H1 (cell line): Measurements from ENCODE around the gene TIE1. TPM values are rescaled to one million over a fixed set of nuclear protein-coding genes. Genes with fewer than 3 reads are reported as not detected.

Experiments used
- CTCF ChIA-PET: fragments of 300-600 bp; sonication (Branson Sonifier 250); formaldehyde crosslinking; loops from one replicate; lab custom pipeline; 2021; ENCODE audit not compliant: partially characterized antibody; lab: Charles Lee
- POLR2A ChIA-PET: fragments of 300-600 bp; sonication (Branson Sonifier 250); formaldehyde crosslinking; loops from one replicate; lab custom pipeline; 2021; ENCODE audit warnings: inconsistent platforms; ENCODE audit not compliant: partially characterized antibody; lab: Charles Lee
- DNase-seq, 2 experiments: peaks; one replicate each; pipeline versions ENCODE4 v3.0.0 to v3.0.0-alpha.2; 2010 to 2022; ENCODE audit warnings: low spot score in 2 of 2, low read depth in 1 of 2, mixed read lengths in 1 of 2
- FAIRE-seq: peaks from 2 replicates; lab custom pipeline; 2011; peaks lifted over from hg19 to GRCh38; lab: Jason Lieb, UNC
- H2AFZ ChIP-seq: 2 replicates; pipeline ENCODE4 v1.8.1; 2012; ENCODE audit warnings: low read length, inconsistent platforms
- H2AK5ac ChIP-seq: 2 replicates; pipeline ENCODE4 v1.6.1; 2013; ENCODE audit warnings: low read depth, low read length
- H2BK120ac ChIP-seq: replicated peaks from 2 replicates; pipeline ENCODE3; 2013; ENCODE audit warnings: low read depth, low read length, inconsistent platforms
- H2BK12ac ChIP-seq: 2 replicates; pipeline ENCODE4 v1.6.1; 2013; ENCODE audit warnings: low read depth, low read length
- H2BK15ac ChIP-seq: 2 replicates; pipeline ENCODE4 v1.6.1; 2013; ENCODE audit warnings: low read length
- H2BK20ac ChIP-seq: 2 replicates; pipeline ENCODE4 v1.6.1; 2013; ENCODE audit warnings: low read length
- H2BK5ac ChIP-seq: 2 replicates; pipeline ENCODE4 v1.6.1; 2013; ENCODE audit warnings: low read depth, low read length
- H3K14ac ChIP-seq: 2 replicates; pipeline ENCODE4 v1.6.1; 2013; ENCODE audit warnings: inconsistent platforms; ENCODE audit not compliant: insufficient read length
- H3K18ac ChIP-seq: 2 replicates; pipeline ENCODE4 v1.6.1; 2013; ENCODE audit warnings: low read length; ENCODE audit errors: extremely low read depth
- H3K23ac ChIP-seq: 2 replicates; pipeline ENCODE4 v1.6.1; 2013; ENCODE audit warnings: inconsistent platforms; ENCODE audit not compliant: insufficient read length
- H3K23me2 ChIP-seq: 2 replicates; pipeline ENCODE4 v1.6.1; 2013; ENCODE audit warnings: low read depth, low read length
- H3K27ac ChIP-seq: 2 replicates; pipeline ENCODE4 v1.6.1; 2011; ENCODE audit warnings: low read depth, low read length, inconsistent platforms
- H3K27me3 ChIP-seq, 4 experiments: replicated peaks in 1 of 4; 1 replicate in 1 of 4; 2 replicates in 3 of 4; pipeline versions ENCODE4 v1.6.1 to v1.8.1; 2011 to 2013; ENCODE audit warnings: low read length in 3 of 4, mild to moderate bottlenecking in 3 of 4, inconsistent platforms in 2 of 4, mixed read lengths in 2 of 4, moderate library complexity in 1 of 4; ENCODE audit not compliant: control insufficient read depth in 3 of 4, insufficient read depth in 3 of 4; ENCODE audit errors: extremely low read depth in 1 of 4
- H3K36me3 ChIP-seq, 4 experiments: 2 replicates each; pipeline versions ENCODE4 v1.6.1 to v1.8.1; 2011 to 2013; ENCODE audit warnings: mild to moderate bottlenecking in 4 of 4, low read length in 3 of 4, moderate library complexity in 2 of 4, control low read depth in 1 of 4, inconsistent platforms in 1 of 4; ENCODE audit not compliant: insufficient read depth in 4 of 4, control insufficient read depth in 2 of 4
- H3K4ac ChIP-seq: replicated peaks from 2 replicates; pipeline ENCODE3; 2013; ENCODE audit warnings: low read length, low read depth, mixed read lengths, inconsistent platforms; ENCODE audit not compliant: insufficient read length
- H3K4me1 ChIP-seq, 4 experiments: replicated peaks in 1 of 4; 1 replicate in 1 of 4; 2 replicates in 3 of 4; pipeline versions ENCODE4 v1.6.1 to v1.8.1; 2011 to 2013; ENCODE audit warnings: low read length in 3 of 4, inconsistent platforms in 2 of 4, mixed read lengths in 1 of 4; ENCODE audit not compliant: insufficient read depth in 4 of 4, control insufficient read depth in 3 of 4
- H3K4me2 ChIP-seq, 2 experiments: 2 replicates each; pipeline versions ENCODE4 v1.6.1 to v1.8.1; 2011 to 2013; ENCODE audit warnings: low read depth in 2 of 2, low read length in 2 of 2, control low read depth in 1 of 2, inconsistent platforms in 1 of 2, mild to moderate bottlenecking in 1 of 2; ENCODE audit not compliant: insufficient read depth in 1 of 2
- H3K4me3 ChIP-seq, 4 experiments: fragments of 200-600, 300-600 bp in 1 of 4; sonication (generic), shearing (Covaris generic), sonication (Bioruptor Twin) in 1 of 4; 2 replicates each; pipeline versions ENCODE4 v1.5.1 to v1.8.1; 2011 to 2016; ENCODE audit warnings: low read length in 4 of 4, low read depth in 3 of 4, control low read depth in 2 of 4, inconsistent platforms in 2 of 4, mild to moderate bottlenecking in 2 of 4, mixed read lengths in 1 of 4, moderate library complexity in 1 of 4; ENCODE audit not compliant: insufficient read depth in 2 of 4; ENCODE audit errors: extremely low read depth in 1 of 4
- H3K56ac ChIP-seq: replicated peaks from 2 replicates; pipeline ENCODE3; 2013; ENCODE audit warnings: low read depth, mild to moderate bottlenecking, mixed read lengths, low read length, inconsistent platforms; ENCODE audit not compliant: insufficient read length
- H3K79me1 ChIP-seq: 2 replicates; pipeline ENCODE4 v1.6.1; 2013; ENCODE audit warnings: low read depth, low read length, control low read depth
- H3K79me2 ChIP-seq, 2 experiments: 2 replicates each; pipeline versions ENCODE4 v1.6.1 to v1.8.1; 2012 to 2013; ENCODE audit warnings: low read length in 2 of 2, mild to moderate bottlenecking in 2 of 2, inconsistent platforms in 1 of 2; ENCODE audit not compliant: insufficient read depth in 2 of 2, control insufficient read depth in 1 of 2
- H3K9ac ChIP-seq, 4 experiments: replicated peaks in 1 of 4; 1 replicate in 1 of 4; 2 replicates in 3 of 4; pipeline versions ENCODE4 v1.6.1 to v1.8.1; 2011 to 2013; ENCODE audit warnings: low read depth in 3 of 4, low read length in 3 of 4, control low read depth in 2 of 4, mild to moderate bottlenecking in 2 of 4, moderate library complexity in 2 of 4, inconsistent platforms in 1 of 4; ENCODE audit errors: extremely low read depth in 1 of 4
- H3K9me3 ChIP-seq, 2 experiments: 2 replicates each; pipeline versions ENCODE4 v1.6.1 to v1.8.1; 2012 to 2013; ENCODE audit warnings: mild to moderate bottlenecking in 2 of 2, moderate library complexity in 2 of 2, control low read depth in 1 of 2, inconsistent platforms in 1 of 2, low read depth in 1 of 2, low read length in 1 of 2, mixed read lengths in 1 of 2; ENCODE audit not compliant: insufficient read depth in 2 of 2
- H4K20me1 ChIP-seq, 2 experiments: replicated peaks in 1 of 2; 2 replicates each; pipeline versions ENCODE3 to v1.8.1; 2011 to 2013; ENCODE audit warnings: inconsistent platforms in 2 of 2, low read length in 2 of 2, mild to moderate bottlenecking in 1 of 2; ENCODE audit not compliant: insufficient read depth in 2 of 2, control insufficient read depth in 1 of 2
- H4K5ac ChIP-seq: 2 replicates; pipeline ENCODE4 v1.6.1; 2013; ENCODE audit warnings: low read length, low read depth, mixed read lengths, inconsistent platforms; ENCODE audit not compliant: insufficient read length
- H4K8ac ChIP-seq: 2 replicates; pipeline ENCODE4 v1.8.0; 2013; ENCODE audit warnings: mild to moderate bottlenecking, moderate library complexity, low read length, inconsistent platforms; ENCODE audit not compliant: insufficient read depth; ENCODE audit errors: extremely low read depth
- H4K91ac ChIP-seq: replicated peaks from 2 replicates; pipeline ENCODE3; 2013; ENCODE audit warnings: low read length, mixed read lengths, inconsistent platforms; ENCODE audit not compliant: insufficient read length
- ATF3 ChIP-seq: IDR thresholded peaks from 2 replicates; pipeline ENCODE4 v1.6.1; 2011; ENCODE audit warnings: low read depth, mild to moderate bottlenecking, low read length; ENCODE audit not compliant: insufficient read depth
- CHD1 ChIP-seq: IDR thresholded peaks from 2 replicates; pipeline ENCODE4 v1.6.1; 2012; ENCODE audit warnings: low read depth, low read length, improper control_type of control experiment
- EZH2 ChIP-seq: fragments of 200-600 bp; sonication (generic); IDR thresholded peaks from 2 replicates; pipeline ENCODE4 v1.7.1; 2012; ENCODE audit warnings: low read depth, mild to moderate bottlenecking, moderate library complexity, low read length, inconsistent platforms; ENCODE audit not compliant: severe bottlenecking
- FOSL1 ChIP-seq: IDR thresholded peaks from 2 replicates; pipeline ENCODE4 v1.6.1; 2011; ENCODE audit warnings: mild to moderate bottlenecking, low read depth, low read length, moderate library complexity; ENCODE audit not compliant: insufficient read depth
- GABPA ChIP-seq: IDR thresholded peaks from 2 replicates; pipeline ENCODE4 v1.6.1; 2011; ENCODE audit warnings: mild to moderate bottlenecking, low read length, moderate library complexity, borderline replicate concordance; ENCODE audit not compliant: insufficient read depth
- KDM1A ChIP-seq: fragments of 200-600, 300-600 bp; sonication (generic); IDR thresholded peaks from 2 replicates; pipeline ENCODE4 v1.7.1; 2016; ENCODE audit warnings: mild to moderate bottlenecking, low read length, borderline replicate concordance
- NRF1 ChIP-seq: IDR thresholded peaks from 2 replicates; pipeline ENCODE4 v1.6.1; 2011; ENCODE audit warnings: mild to moderate bottlenecking, low read depth, low read length, improper control_type of control experiment
- POLR2A ChIP-seq, 2 experiments: IDR thresholded peaks; 1 replicate in 1 of 2; 2 replicates in 1 of 2; pipeline ENCODE4 v1.6.1; 2011; ENCODE audit warnings: low read depth in 2 of 2, low read length in 2 of 2, mild to moderate bottlenecking in 2 of 2; ENCODE audit errors: control extremely low read depth in 1 of 2
- SP1 ChIP-seq: IDR thresholded peaks from 2 replicates; pipeline ENCODE4 v1.6.1; 2011; ENCODE audit warnings: low read depth, low read length
- TAF1 ChIP-seq: IDR thresholded peaks from 2 replicates; pipeline ENCODE4 v1.6.1; 2011; ENCODE audit warnings: mild to moderate bottlenecking, low read depth, low read length
- YY1 ChIP-seq: IDR thresholded peaks from 2 replicates; pipeline ENCODE4 v1.6.1; 2011; ENCODE audit warnings: low read depth, mild to moderate bottlenecking, low read length
- WGBS, 2 experiments: shearing (Covaris generic) in 1 of 2; methylation state at CpG; one replicate each; pipeline versions ENCODE4 v1.1.6 to v1.1.7; 2013 to 2015; ENCODE audit warnings: low lambda C conversion rate in 2 of 2, mixed read lengths in 2 of 2, inconsistent platforms in 1 of 2, low coverage in 1 of 2, missing lambda C conversion rate in 1 of 2; ENCODE audit not compliant: insufficient replicate concordance in 2 of 2, insufficient coverage in 1 of 2, insufficient read length in 1 of 2; ENCODE audit errors: extremely low coverage in 1 of 2, missing lambda C conversion rate in 1 of 2; 5-methylcytosine and 5-hydroxymethylcytosine counted together
- polyA plus RNA-seq, 7 experiments: library from polyadenylated mRNA; depleted of rRNA in 3 of 7; stranded (reverse) in 5 of 7; unstranded in 2 of 7; fragments of >200 nt in 5 of 7; fragments of 200-250 nt in 2 of 7; gene quantifications; 1 replicate in 5 of 7; 2 replicates in 1 of 7; 4 replicates in 1 of 7; pipeline versions ENCODE4 v1.2.1 to v1.2.3, GENCODE V29; 2011 to 2013; ENCODE audit warnings: missing spikeins in 2 of 7, mixed read lengths in 2 of 7
- total RNA-seq: library from RNA; stranded (reverse); fragmentation: NEBNext Ultra II Directional; extraction: Animal tissue kit (Norgen Biotek cat#: 25700); gene quantifications from 2 replicates; pipeline ENCODE4 v1.2.1, GENCODE V29; 2021

Gene TIE1
- total and polyA plus RNA-seq, 2 of the 8 experiments (the other 6 are each of a cell fraction or from before 2014, with no cell fraction given) = 0.74 to 2.2 TPM

GRCh38 chr1:43349594-43350306 lies 49.0 kb downstream of the TIE1 start:
- Histone ChIP-seq H3K23ac (no peak overlapping the region), H3K27ac (peak overlapping the region; percentile 93), H3K18ac (peak overlapping the region; percentile 64; the same call in 1 of the 2 replicates), H3K4me2 (peak overlapping the region; percentile 83 to 94), H4K91ac (peak overlapping the region; percentile 84), H2BK20ac (peak overlapping the region; percentile 74; the same call in 1 of the 2 replicates), H3K9ac (peak overlapping the region in 3 of 4 experiments; percentile 79 to 91 (median 88); a peak in 6 of 7 replicates), H3K27me3 (peaks cover 0 to 5% (median 0%) of the 10 kb centered on the region in 4 experiments; a peak in 2 of 7 replicates), H4K8ac (peak overlapping the region; percentile 97; the same call in 1 of the 2 replicates), H2BK120ac (peak overlapping the region; percentile 12), H2BK5ac (peak overlapping the region; percentile 97), H3K56ac (peak overlapping the region; percentile 20), H3K4me1 (peaks cover 4 to 15% (median 9%) of the 10 kb centered on the region in 4 experiments; a peak in 6 of 7 replicates), H3K4ac (no peak overlapping the region), H4K5ac (peak overlapping the region; percentile 63), H2AFZ (peak overlapping the region; percentile 56; the same call in 1 of the 2 replicates), H3K23me2 (peaks cover 7% of the 10 kb centered on the region), H3K4me3 (peak overlapping the region; percentile 68 to 74 (median 71)), H3K9me3 (no peaks in the 10 kb centered on the region), H2BK12ac (peak overlapping the region; percentile 65; the same call in 1 of the 2 replicates), H4K20me1 (no peaks in the 10 kb centered on the region), H3K36me3 (no peaks in the 10 kb centered on the region), H3K14ac (no peak overlapping the region), H2AK5ac (no peak overlapping the region), H3K79me1 (no peaks in the 10 kb centered on the region), H3K79me2 (no peaks in the 10 kb centered on the region), H2BK15ac (no peak overlapping the region)
- FAIRE-seq (peak; percentile 13), DNase-seq (no peak)
- ChIA-PET POLR2A (interaction anchor here (1.2 to 4.0 kb wide), 5 partner anchors 8 to 74 kb away, joined by 4 to 37 read pairs (median 5); partner anchors contain the start of genes C1orf210, CDC20, MED8 and SZT2), CTCF (interaction anchor here (0.6 to 1.6 kb wide), 4 partner anchors 10 to 21 kb away, joined by 3 to 4 read pairs (median 3); no protein-coding TSS in a partner anchor)
- WGBS, 2 experiments = 26% methylated on average over 11 of the region's 11 CpGs; no CpG with 5 or more reads in 1 of the 2 experiments
- TF ChIP-seq FOSL1 (no peak), ATF3 (no peak), SP1 (peak; percentile 4; the same call in 1 of the 2 replicates), EZH2 (no peak), CHD1 (no peak), KDM1A (no peak), GABPA (no peak), TAF1 (peak; percentile 60; the same call in 1 of the 2 replicates), YY1 (0 out of 2 replicates have a peak, but pooled peaks have one; percentile 69), POLR2A (IDR thresholded peaks at IDR 0.05; ENCODE audit: control extremely low read depth in 1 of 2, low read depth in 2 of 2, low read length in 2 of 2) (peak in 1 of 2 experiments; percentile 29; a peak in 2 of 3 replicates), NRF1 (no peak)
